CD4-positive, alpha-beta T cell (primary cell): ENCODE data around the gene MEX3A. TPM values are rescaled to one million over a fixed set of nuclear protein-coding genes. Genes with fewer than 3 reads are reported as not detected.

ENCODE experiments used
- ATAC-seq: fragments of 200-7000 bp; cut with Tn5 transposase; one replicate; pipeline ENCODE4 v1.10.0; 2022; ENCODE audit warnings: mild to moderate bottlenecking; ENCODE audit not compliant: poor library complexity
- CTCF ChIA-PET: fragments of 350-600 bp; sonication (Branson Sonifier 250); formaldehyde crosslinking; loops from one replicate; lab custom pipeline; 2021; ENCODE audit warnings: antibody characterized with exemption, inconsistent platforms; lab: Charles Lee
- POLR2A ChIA-PET: fragments of 350-600 bp; sonication (Branson Sonifier 250); formaldehyde crosslinking; loops from one replicate; lab custom pipeline; 2021; ENCODE audit warnings: antibody characterized with exemption, inconsistent platforms; lab: Charles Lee
- DNase-seq, 14 experiments: peaks; one replicate each; pipeline ENCODE4 v3.0.0-alpha.2; 2013 to 2020; ENCODE audit warnings: mixed read lengths in 2 of 14
- H3K27ac ChIP-seq, 2 donors: one replicate each; pipeline versions ENCODE4 v1.5.1 to v1.7.0; 2013; ENCODE audit warnings: low read length in 2 of 2, low read depth in 1 of 2, mild to moderate bottlenecking in 1 of 2
- H3K27me3 ChIP-seq, 2 experiments: 1 replicate in 1 of 2; 2 replicates in 1 of 2; pipeline versions ENCODE4 v1.6.1 to v1.7.0; 2013; ENCODE audit warnings: low read length in 2 of 2, control low read depth in 1 of 2, mild to moderate bottlenecking in 1 of 2, moderate library complexity in 1 of 2; ENCODE audit not compliant: insufficient read depth in 2 of 2, control insufficient read depth in 1 of 2
- H3K36me3 ChIP-seq: one replicate; pipeline ENCODE4 v1.6.1; 2013; ENCODE audit warnings: low read length, control low read depth; ENCODE audit not compliant: insufficient read depth
- H3K4me1 ChIP-seq: one replicate; pipeline ENCODE4 v1.6.1; 2013; ENCODE audit warnings: low read length, control low read depth; ENCODE audit not compliant: insufficient read depth
- H3K4me3 ChIP-seq: one replicate; pipeline ENCODE4 v1.5.1; 2013; ENCODE audit warnings: mild to moderate bottlenecking, low read length, moderate library complexity
- H3K9me3 ChIP-seq, 2 experiments: 1 replicate in 1 of 2; 2 replicates in 1 of 2; pipeline versions ENCODE4 v1.6.1 to v1.7.0; 2013; ENCODE audit warnings: low read length in 2 of 2, mild to moderate bottlenecking in 2 of 2, control low read depth in 1 of 2, moderate library complexity in 1 of 2; ENCODE audit not compliant: control insufficient read depth in 1 of 2, insufficient read depth in 1 of 2
- H3K27ac Mint-ChIP-seq: one replicate; pipeline ENCODE4 v1.8.0; 2020; ENCODE audit warnings: mixed read lengths
- H3K27me3 Mint-ChIP-seq: one replicate; pipeline ENCODE4 v1.8.0; 2021; ENCODE audit warnings: mixed read lengths
- H3K36me3 Mint-ChIP-seq: one replicate; pipeline ENCODE4 v1.8.0; 2021; ENCODE audit warnings: low read depth, mixed read lengths
- H3K4me1 Mint-ChIP-seq: one replicate; pipeline ENCODE4 v1.8.0; 2021; ENCODE audit warnings: low read depth, mixed read lengths
- H3K4me3 Mint-ChIP-seq: one replicate; pipeline ENCODE4 v1.8.0; 2020; ENCODE audit warnings: mild to moderate bottlenecking, mixed read lengths
- H3K9me3 Mint-ChIP-seq: one replicate; pipeline ENCODE4 v1.8.0; 2020; ENCODE audit warnings: mixed read lengths
- intact Hi-C, 2 experiments: fragments of 100-400 bp; cut with DNase I in 1 of 2; cut with micrococcal nuclease in 1 of 2; formaldehyde crosslinking; loops; one replicate each; pipeline versions ENCODE4 v1.15.1 to v1.9.0; 2023 to 2025; cut with DNase I, micrococcal nuclease
- total RNA-seq, 174 experiments: library from RNA in 2 of 174; stranded (reverse) in 2 of 174; gene quantifications; one replicate each; pipeline ENCODE4 v1.2.3 and lab custom pipeline; 2021 to 2026
- TF ChIP-seq, protein P1 (sequence below): fragments of 200-600 bp; IDR thresholded peaks from one replicate; pipeline ENCODE4 v1.8.0; 2022; ENCODE audit warnings: antibody characterized with exemption, mild to moderate bottlenecking

The MEX3A gene
- total RNA-seq, 2 experiments from 2014 or later, result 0.27 to 0.36 TPM

DNA sequence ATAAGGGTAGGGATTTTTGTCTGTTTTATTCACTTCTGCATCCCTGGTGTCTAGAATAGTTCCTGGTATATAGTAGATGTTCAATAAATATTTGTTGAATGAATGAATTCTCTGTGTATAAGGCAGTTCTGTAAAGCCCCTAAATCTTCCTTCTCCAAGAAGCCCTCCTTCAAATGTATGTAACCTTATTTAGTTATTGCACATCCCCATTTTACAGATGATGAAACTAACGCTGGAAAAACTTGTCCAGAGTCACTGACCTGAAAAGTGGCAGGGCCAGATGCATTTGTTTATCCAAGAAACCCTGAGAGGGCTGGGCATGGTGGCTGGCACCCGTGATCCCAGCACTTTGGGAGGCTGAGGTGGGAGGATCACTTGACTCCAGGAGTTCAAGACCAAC is 28.0 kb upstream of the MEX3A start:
- intact Hi-C loops, result no loop called here
- Histone ChIP-seq H3K27me3 (peaks cover 16 to 20% of the 10 kb centered on the region in 2 experiments), H3K27ac (no peak overlapping the region), H3K9me3 (no peaks in the 10 kb centered on the region), H3K4me1 (peaks cover 42% of the 10 kb centered on the region), H3K36me3 (no peaks in the 10 kb centered on the region), H3K4me3 (no peak overlapping the region)
- ChIA-PET CTCF (no interaction called here), POLR2A (no interaction called here)
- peaks cover 37% of the 10 kb centered on the region for H3K4me1 Mint-ChIP-seq
- DNase-seq, result no peak
- no peak for ATAC-seq
- H3K4me3 Mint-ChIP-seq, result no peak overlapping the region
- peaks cover 15% of the 10 kb centered on the region for H3K36me3 Mint-ChIP-seq
- H3K9me3 Mint-ChIP-seq, result no peaks in the 10 kb centered on the region
- TF ChIP-seq, protein P1, sequence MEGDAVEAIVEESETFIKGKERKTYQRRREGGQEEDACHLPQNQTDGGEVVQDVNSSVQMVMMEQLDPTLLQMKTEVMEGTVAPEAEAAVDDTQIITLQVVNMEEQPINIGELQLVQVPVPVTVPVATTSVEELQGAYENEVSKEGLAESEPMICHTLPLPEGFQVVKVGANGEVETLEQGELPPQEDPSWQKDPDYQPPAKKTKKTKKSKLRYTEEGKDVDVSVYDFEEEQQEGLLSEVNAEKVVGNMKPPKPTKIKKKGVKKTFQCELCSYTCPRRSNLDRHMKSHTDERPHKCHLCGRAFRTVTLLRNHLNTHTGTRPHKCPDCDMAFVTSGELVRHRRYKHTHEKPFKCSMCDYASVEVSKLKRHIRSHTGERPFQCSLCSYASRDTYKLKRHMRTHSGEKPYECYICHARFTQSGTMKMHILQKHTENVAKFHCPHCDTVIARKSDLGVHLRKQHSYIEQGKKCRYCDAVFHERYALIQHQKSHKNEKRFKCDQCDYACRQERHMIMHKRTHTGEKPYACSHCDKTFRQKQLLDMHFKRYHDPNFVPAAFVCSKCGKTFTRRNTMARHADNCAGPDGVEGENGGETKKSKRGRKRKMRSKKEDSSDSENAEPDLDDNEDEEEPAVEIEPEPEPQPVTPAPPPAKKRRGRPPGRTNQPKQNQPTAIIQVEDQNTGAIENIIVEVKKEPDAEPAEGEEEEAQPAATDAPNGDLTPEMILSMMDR, result no peak
- H3K27ac Mint-ChIP-seq, result peak overlapping the region; percentile 51
- H3K27me3 Mint-ChIP-seq, result peaks cover 31% of the 10 kb centered on the region

DNA sequence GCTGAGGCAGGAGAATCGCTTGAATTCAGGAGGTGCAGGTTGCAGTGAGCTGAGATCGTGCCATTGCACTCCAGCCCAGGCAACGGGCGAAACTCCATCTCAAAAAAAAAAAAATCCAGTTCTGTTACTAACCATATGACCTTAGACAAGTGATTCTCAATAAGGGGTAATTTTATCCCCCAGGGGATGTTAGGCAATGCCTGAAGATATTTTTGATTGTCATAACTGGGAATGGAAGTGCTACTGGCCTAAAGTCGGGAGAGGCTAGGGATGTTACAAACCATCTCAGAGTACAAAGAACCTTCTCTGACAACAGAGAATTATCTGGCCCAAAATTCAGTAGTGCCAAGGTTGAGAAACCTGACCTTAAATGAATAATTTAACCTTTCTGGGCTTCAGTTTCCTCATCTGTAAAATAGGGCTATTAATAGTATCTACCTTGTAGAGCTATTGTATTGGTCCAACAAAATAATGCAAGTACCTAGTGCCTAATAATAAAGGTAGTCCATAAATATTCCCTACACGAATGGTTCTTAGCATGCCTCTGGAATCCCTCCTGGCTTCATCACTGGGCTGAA is 26.5 kb upstream of the MEX3A start:
- H3K27ac ChIP-seq, result no peak overlapping the region
- POLR2A ChIA-PET, result no interaction called here
- Mint-ChIP-seq H3K4me1 (peaks cover 36% of the 10 kb centered on the region), H3K27me3 (peaks cover 16% of the 10 kb centered on the region), H3K27ac (peak overlapping the region; percentile 94), H3K36me3 (peaks cover 4% of the 10 kb centered on the region), H3K9me3 (no peaks in the 10 kb centered on the region), H3K4me3 (peak overlapping the region; percentile 12)
- no peak overlapping the region for H3K4me3 ChIP-seq
- ATAC-seq (no peak), DNase-seq (no peak)
- H3K4me1 ChIP-seq, result peaks cover 42% of the 10 kb centered on the region
- CTCF ChIA-PET, result no interaction called here
- H3K36me3 ChIP-seq, result no peaks in the 10 kb centered on the region
- TF ChIP-seq, protein P1, result no peak
- H3K9me3 ChIP-seq, result no peaks in the 10 kb centered on the region
- intact Hi-C loops, result no loop called here
- peaks cover 5 to 7% of the 10 kb centered on the region in 2 experiments for H3K27me3 ChIP-seq

DNA sequence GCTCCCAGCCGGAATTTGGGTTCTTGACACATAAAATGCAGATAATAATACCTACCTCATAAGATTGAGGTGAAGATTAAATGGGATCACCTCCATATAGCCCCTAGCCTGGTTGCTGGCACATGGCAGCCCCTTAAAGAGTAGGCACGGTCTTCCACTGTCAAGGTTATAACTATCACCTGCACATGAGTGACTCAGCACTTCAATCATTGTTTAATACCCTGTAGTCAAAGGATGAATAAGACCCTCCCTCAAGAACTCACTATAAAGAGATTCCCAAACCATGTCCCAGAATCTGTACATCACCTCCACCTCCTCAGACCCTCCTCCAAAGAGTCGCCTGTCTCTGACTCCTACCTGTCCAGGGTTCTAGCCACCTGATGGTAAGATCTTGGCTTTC is 25.8 kb upstream of the MEX3A start:
- no peak for ATAC-seq
- intact Hi-C loops, result no loop called here
- TF ChIP-seq, protein P1, result no peak
- no peaks in the 10 kb centered on the region for H3K27me3 ChIP-seq
- no peak overlapping the region for H3K27ac ChIP-seq
- Mint-ChIP-seq H3K27ac (peak overlapping the region; percentile 94), H3K9me3 (no peaks in the 10 kb centered on the region), H3K36me3 (peaks cover 4% of the 10 kb centered on the region), H3K4me1 (peaks cover 41% of the 10 kb centered on the region), H3K27me3 (peaks cover 9% of the 10 kb centered on the region), H3K4me3 (no peak overlapping the region)
- H3K9me3 ChIP-seq, result no peaks in the 10 kb centered on the region
- ChIA-PET CTCF (interaction anchor here (1.2 to 4.0 kb wide), 4 partner anchors 11 to 117 kb away, joined by 4 to 41 read pairs (median 10); no protein-coding TSS in a partner anchor), POLR2A (interaction anchor here (1.3 to 2.3 kb wide), 3 partner anchors 8 to 105 kb away, joined by 5 to 22 read pairs (median 8); partner anchors contain the start of genes LMNA and PMF1)
- H3K4me3 ChIP-seq, result no peak overlapping the region
- DNase-seq, result no peak
- H3K4me1 ChIP-seq, result peaks cover 42% of the 10 kb centered on the region
- no peaks in the 10 kb centered on the region for H3K36me3 ChIP-seq
